ENCODE measurements around the gene UCMA.

UCMA gene

DNA sequence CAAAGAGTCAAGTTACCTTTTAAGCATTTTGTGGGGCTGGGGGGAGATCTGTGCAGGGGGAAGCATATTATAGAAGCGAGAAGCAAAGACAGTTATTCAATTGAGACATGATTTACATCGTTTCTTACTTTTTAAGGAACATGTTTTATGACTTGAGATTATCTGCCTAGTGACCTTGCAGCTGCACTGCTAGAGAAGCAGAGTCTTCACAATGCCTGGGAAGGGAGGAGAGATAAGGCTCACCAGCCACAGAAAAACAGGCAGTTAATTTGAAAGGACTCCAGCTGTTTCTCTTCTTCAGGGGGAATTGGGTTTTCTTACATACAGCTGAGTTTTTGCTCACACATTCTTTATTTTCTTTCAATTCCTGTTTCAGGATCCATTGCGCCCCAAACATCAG lies 34.7 kb upstream of the UCMA start:
- no peak for TF ChIP-seq CTCF (conservative IDR thresholded peaks at IDR 0.05; ENCODE audit: control insufficient read depth, insufficient read depth, low read depth, low read length)
- no peak for DNase-seq (ENCODE audit: low read depth)
- no peak overlapping the region for H3K4me3 ChIP-seq (ENCODE audit: control insufficient read depth, low read depth, low read length)

GRCh38 chr10:13268310-13268709 lies 34.1 kb upstream of the UCMA start:
- TF ChIP-seq CTCF (conservative IDR thresholded peaks at IDR 0.05; ENCODE audit: control insufficient read depth, insufficient read depth, low read depth, low read length), result no peak
- H3K4me3 ChIP-seq (ENCODE audit: control insufficient read depth, low read depth, low read length), result no peak overlapping the region
- no peak for DNase-seq (ENCODE audit: low read depth)

GRCh38 chr10:13263591-13263990 lies 29.4 kb upstream of the UCMA start:
- DNase-seq (ENCODE audit: low read depth), result no peak
- no peak for TF ChIP-seq CTCF (conservative IDR thresholded peaks at IDR 0.05; ENCODE audit: control insufficient read depth, insufficient read depth, low read depth, low read length)
- H3K4me3 ChIP-seq (ENCODE audit: control insufficient read depth, low read depth, low read length), result no peak overlapping the region

DNA sequence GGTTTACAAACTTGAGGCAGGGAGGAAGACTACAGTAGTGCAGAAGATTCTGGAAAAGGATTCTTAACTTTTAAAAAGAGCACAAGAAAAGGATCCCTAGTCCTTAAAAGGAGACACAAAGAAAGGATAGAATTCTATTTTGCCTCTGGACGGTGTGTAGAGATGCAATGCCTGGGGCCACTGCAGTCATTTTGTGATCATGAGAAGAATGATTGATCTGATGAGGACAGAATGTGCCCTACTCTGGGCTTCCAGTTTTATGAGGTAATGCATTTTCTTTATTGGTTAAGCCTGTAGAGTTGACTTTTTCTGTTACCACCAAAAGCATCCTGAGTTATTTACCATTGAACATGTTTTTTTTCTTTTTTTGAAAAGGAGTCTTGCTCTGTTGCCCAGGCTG lies 28.3 kb upstream of the UCMA start:
- DNase-seq (ENCODE audit: low read depth), result no peak
- no peak overlapping the region for H3K4me3 ChIP-seq (ENCODE audit: control insufficient read depth, low read depth, low read length)
- TF ChIP-seq CTCF (conservative IDR thresholded peaks at IDR 0.05; ENCODE audit: control insufficient read depth, insufficient read depth, low read depth, low read length), result no peak

DNA sequence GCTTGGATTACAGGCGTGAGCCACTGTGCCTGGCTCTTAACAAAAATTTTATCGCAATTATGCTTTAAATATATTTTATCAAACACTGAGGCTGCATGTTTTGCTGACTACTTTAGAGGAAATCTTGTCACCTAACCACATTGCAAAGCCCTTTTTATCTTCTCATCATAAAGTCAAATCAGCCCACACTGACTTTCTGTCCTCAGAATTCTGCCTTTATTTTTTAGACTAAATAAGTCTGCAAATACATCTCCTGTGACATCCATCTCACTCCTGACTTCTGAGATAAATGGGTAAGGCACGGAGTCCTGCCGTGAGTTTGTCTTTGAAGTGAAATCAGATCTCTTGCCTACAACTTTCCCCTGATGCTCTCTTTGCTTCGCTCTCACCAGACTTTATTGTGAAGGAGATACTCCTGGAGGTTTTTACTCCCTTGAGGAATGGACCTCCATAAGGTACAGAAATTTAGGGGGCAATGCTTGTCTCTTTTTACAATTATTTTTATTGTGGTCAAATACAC lies 23.5 kb upstream of the UCMA start:
- no peak for TF ChIP-seq CTCF (conservative IDR thresholded peaks at IDR 0.05; ENCODE audit: control insufficient read depth, insufficient read depth, low read depth, low read length)
- H3K4me3 ChIP-seq (ENCODE audit: control insufficient read depth, low read depth, low read length), result no peak overlapping the region
- no peak for DNase-seq (ENCODE audit: low read depth)

- no peak for TF ChIP-seq CTCF (conservative IDR thresholded peaks at IDR 0.05; ENCODE audit: control insufficient read depth, insufficient read depth, low read depth, low read length)
- no peak overlapping the region for H3K4me3 ChIP-seq (ENCODE audit: control insufficient read depth, low read depth, low read length)
- DNase-seq (ENCODE audit: low read depth), result no peak
These were observed 22.5 kb upstream of the UCMA start for GRCh38 chr10:13256627-13257026.

- no peak for TF ChIP-seq CTCF (conservative IDR thresholded peaks at IDR 0.05; ENCODE audit: control insufficient read depth, insufficient read depth, low read depth, low read length)
- DNase-seq (ENCODE audit: low read depth), result no peak
- H3K4me3 ChIP-seq (ENCODE audit: control insufficient read depth, low read depth, low read length), result no peak overlapping the region
These were observed 19.6 kb upstream of the UCMA start for GRCh38 chr10:13253726-13254125.

All from fibroblast of mammary gland (primary cell).